Heart right ventricle (tissue), 16 donors: Measurements from ENCODE around the gene CAPN10. TPM values are rescaled to one million over a fixed set of nuclear protein-coding genes. Genes with fewer than 3 reads are reported as not detected.

ENCODE experiments used
- ATAC-seq, 8 donors: fragments of 200-7000 bp; cut with Tn5 transposase; one replicate each; pipeline ENCODE4 v1.9.1; 2020; ENCODE audit warnings: mild to moderate bottlenecking in 8 of 8, moderate library complexity in 8 of 8, moderate number of reproducible peaks in 1 of 8
- DNase-seq, 2 donors: peaks; one replicate each; pipeline ENCODE4 v3.0.0-alpha.2; 2020
- H3K27ac ChIP-seq, 10 donors: fragments of 200-600 bp; sonication (generic) in 2 of 10; one replicate each; pipeline versions ENCODE4 v1.5.0 to v1.8.0; 2020 to 2022; ENCODE audit warnings: mild to moderate bottlenecking in 3 of 10
- H3K27me3 ChIP-seq, 7 donors: fragments of 200-600 bp; one replicate each; pipeline ENCODE4 v1.8.0; 2021 to 2022; ENCODE audit warnings: mild to moderate bottlenecking in 2 of 7
- H3K36me3 ChIP-seq, 9 donors: fragments of 200-600 bp; sonication (generic) in 1 of 9; one replicate each; pipeline versions ENCODE4 v1.5.0 to v1.8.0; 2020 to 2022; ENCODE audit warnings: mild to moderate bottlenecking in 2 of 9
- H3K4me1 ChIP-seq, 9 donors: fragments of 200-600 bp; sonication (generic) in 1 of 9; one replicate each; pipeline versions ENCODE4 v1.5.0 to v1.8.0; 2020 to 2022; ENCODE audit warnings: mild to moderate bottlenecking in 4 of 9
- H3K4me3 ChIP-seq, 10 donors: fragments of 200-600 bp; sonication (generic) in 2 of 10; one replicate each; pipeline versions ENCODE4 v1.5.0 to v1.8.0; 2020 to 2022; ENCODE audit warnings: mild to moderate bottlenecking in 7 of 10, moderate library complexity in 2 of 10
- H3K9me3 ChIP-seq, 11 donors: fragments of 200-600 bp in 10 of 11; sonication (generic) in 2 of 11; one replicate each; pipeline versions ENCODE4 v1.5.0 to v1.8.0; 2013 to 2022; ENCODE audit warnings: mild to moderate bottlenecking in 2 of 11, control low read depth in 1 of 11, moderate library complexity in 1 of 11
- WGBS, 2 donors: extraction: QIAGEN DNeasy Blood & Tissue Kit; methylation state at CpG; one replicate each; pipeline ENCODE4 v1.1.7; 2013; ENCODE audit warnings: inconsistent platforms in 1 of 2; 5-methylcytosine and 5-hydroxymethylcytosine counted together
- intact Hi-C, 10 donors: fragments of 100-400 bp; cut with DNase I; formaldehyde crosslinking; loops; one replicate each; pipeline versions ENCODE4 v1.11.1 to v1.14.2; 2022
- polyA plus RNA-seq, 2 donors: library from polyadenylated mRNA; stranded (reverse); fragments of 200-250 nt; gene quantifications; one replicate each; pipeline ENCODE4 v1.2.3, GENCODE V29; 2013
- total RNA-seq, 10 donors: library from RNA; stranded (reverse); fragmentation: NEBNext Ultra II Directional in 3 of 10; extraction: Animal tissue kit (Norgen Biotek cat#: 25700) in 3 of 10; gene quantifications; one replicate each; pipeline versions ENCODE4 v1.2.1 to v1.2.4, GENCODE V29; 2021 to 2023
- TF ChIP-seq, protein P1 (sequence below), 9 donors: fragments of 200-600 bp; sonication (generic) in 2 of 9; IDR thresholded peaks; one replicate each; pipeline versions ENCODE4 v1.5.0 to v1.8.0; 2021 to 2022; ENCODE audit warnings: antibody characterized with exemption in 9 of 9, mild to moderate bottlenecking in 5 of 9, moderate library complexity in 1 of 9
- donor health status: Arrhythmogenic right ventricular cardiomyopathy.
- donor health status: ischemic (EF 13 %, LVEDD 7.1; RV severe dilation, severe dysfunction).
- donor health status: healthy with polysubstance abuse.
- donor health status: DM: no; HTN: yes; CAD: no.
- donor health status: DM: no; HTN: no; CAD: no.
- donor health status: ischemic (EF 25% LVEDD 6.9; RV normal size, moderate dysfunction).
- donor health status: ischemic (EF 25% LVEDD 5.7; RV mildly dilated, moderate dysfunction).
- donor health status: healthy.
- donor health status: DM: yes; HTN: yes; CAD: no.
- donor health status: Ischemic cardiomyopathy.
- donor health status: ischemic (EF 35%, LVEDD 5.7; RV mildly dilated, moderate dysfunction).
- donor health status: nonischemic (EF 11% LVEDD 7.7; RV severe dilation, severe dysfunction).
- donor health status: DM: yes; HTN: yes; CAD: no.
- donor health status: PGD.
- donor health status: ischemic (EF 29% LVEDD 5.4; RV normal size, mild dysfunction).
- donor health status: nonischemic (EF 23%, LVEDD 6.1; RV moderate dilation, normal function).

CAPN10 gene
- total and polyA plus RNA-seq, 12 donors: 16.8 to 89.5 (median 21.0) TPM

DNA sequence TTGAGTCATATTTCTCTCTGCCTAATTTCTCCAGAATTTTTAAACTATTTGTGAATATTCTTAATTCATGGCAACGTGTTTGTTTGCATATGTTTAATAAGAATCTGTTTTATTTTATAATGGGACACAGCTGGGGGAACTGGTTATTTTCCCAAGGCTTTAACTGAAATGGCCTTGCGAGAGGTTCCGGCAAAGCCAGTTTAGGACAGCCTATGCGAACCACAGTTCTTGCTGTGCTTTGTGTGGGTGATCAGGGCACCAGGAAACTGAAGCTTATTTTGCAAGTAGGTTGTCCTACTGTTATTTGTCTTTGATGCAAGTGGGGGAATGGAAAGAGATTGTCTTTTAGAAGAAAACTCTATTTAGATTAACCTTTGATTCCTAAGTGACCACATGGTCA is 35.2 kb upstream of the CAPN10 start:
- no peak for ATAC-seq
- Histone ChIP-seq H3K9me3 (peaks cover 0 to 8% (median 0%) of the 10 kb centered on the region in 11 donors), H3K36me3 (peaks cover 0 to 43% (median 3%) of the 10 kb centered on the region in 9 donors), H3K4me1 (peaks cover 0 to 11% (median 0%) of the 10 kb centered on the region in 9 donors), H3K27me3 (no peaks in the 10 kb centered on the region), H3K27ac (no peak overlapping the region), H3K4me3 (no peak overlapping the region)
- no peak for DNase-seq
- intact Hi-C loops: no loop called here
- 95% methylated on average over 4 of the region's 4 CpGs for WGBS, 2 donors
- TF ChIP-seq, protein P1, sequence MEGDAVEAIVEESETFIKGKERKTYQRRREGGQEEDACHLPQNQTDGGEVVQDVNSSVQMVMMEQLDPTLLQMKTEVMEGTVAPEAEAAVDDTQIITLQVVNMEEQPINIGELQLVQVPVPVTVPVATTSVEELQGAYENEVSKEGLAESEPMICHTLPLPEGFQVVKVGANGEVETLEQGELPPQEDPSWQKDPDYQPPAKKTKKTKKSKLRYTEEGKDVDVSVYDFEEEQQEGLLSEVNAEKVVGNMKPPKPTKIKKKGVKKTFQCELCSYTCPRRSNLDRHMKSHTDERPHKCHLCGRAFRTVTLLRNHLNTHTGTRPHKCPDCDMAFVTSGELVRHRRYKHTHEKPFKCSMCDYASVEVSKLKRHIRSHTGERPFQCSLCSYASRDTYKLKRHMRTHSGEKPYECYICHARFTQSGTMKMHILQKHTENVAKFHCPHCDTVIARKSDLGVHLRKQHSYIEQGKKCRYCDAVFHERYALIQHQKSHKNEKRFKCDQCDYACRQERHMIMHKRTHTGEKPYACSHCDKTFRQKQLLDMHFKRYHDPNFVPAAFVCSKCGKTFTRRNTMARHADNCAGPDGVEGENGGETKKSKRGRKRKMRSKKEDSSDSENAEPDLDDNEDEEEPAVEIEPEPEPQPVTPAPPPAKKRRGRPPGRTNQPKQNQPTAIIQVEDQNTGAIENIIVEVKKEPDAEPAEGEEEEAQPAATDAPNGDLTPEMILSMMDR (IDR thresholded peaks at IDR 0.05): no peak

DNA sequence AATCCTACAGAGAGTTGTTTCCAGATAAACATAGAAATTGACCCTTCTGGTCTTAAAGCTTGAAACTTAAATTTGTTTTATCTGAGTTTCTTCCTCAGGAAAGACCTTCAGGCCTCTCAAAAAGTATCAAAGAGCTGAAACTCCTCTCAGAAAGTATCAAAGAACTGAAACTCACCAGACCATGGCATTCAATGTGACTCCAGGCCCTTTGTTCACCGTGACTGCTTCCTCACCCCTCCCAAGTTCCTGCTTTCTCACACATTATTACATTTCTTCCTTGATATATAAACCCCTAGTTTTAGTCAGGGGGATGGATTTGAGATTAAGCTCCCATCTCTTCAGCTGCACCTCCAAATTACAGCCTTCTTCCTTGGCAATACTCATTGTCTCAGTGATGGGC is 34.7 kb upstream of the CAPN10 start:
- no peak overlapping the region for H3K27ac ChIP-seq
- H3K4me1 ChIP-seq: peaks cover 0 to 17% (median 2%) of the 10 kb centered on the region in 9 donors
- intact Hi-C loops: no loop called here
- DNase-seq (no peak), ATAC-seq (no peak)
- H3K4me3 ChIP-seq: no peak overlapping the region
- 51 to 57% methylated on average over 1 of the region's 1 CpG for WGBS, 2 donors
- H3K9me3 ChIP-seq: peaks cover 0 to 8% (median 0%) of the 10 kb centered on the region in 11 donors
- TF ChIP-seq, protein P1 (IDR thresholded peaks at IDR 0.05): no peak
- no peaks in the 10 kb centered on the region for H3K27me3 ChIP-seq
- H3K36me3 ChIP-seq: peaks cover 0 to 43% (median 3%) of the 10 kb centered on the region in 9 donors

DNA sequence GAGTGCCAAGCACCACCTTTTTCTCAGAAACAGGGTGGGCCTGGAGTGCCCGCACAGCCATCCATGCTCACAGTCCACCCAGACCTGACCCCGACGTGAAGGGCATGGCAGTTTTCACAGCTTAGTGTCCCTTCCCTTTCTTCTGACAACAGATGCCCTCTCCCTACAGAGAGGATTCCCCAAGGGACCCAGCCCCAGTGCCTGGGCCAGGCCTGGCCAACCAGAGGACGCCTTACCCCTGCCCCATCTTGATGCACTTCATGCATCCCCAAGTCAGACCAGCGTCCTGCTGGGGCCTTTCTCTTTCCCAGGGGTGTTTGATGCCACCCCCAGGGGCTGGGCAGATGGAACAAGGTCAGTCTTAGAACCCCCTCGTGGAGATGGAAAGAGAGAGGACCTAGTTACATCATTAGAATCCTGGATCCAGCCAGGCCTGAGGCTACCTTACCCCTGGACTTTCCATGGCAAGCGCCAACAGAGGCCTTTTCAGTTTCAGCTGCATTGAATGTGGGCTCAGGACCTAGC is 32.5 kb upstream of the CAPN10 start:
- peaks cover 0 to 43% (median 3%) of the 10 kb centered on the region in 9 donors for H3K36me3 ChIP-seq
- H3K27me3 ChIP-seq: no peaks in the 10 kb centered on the region
- no peak overlapping the region for H3K27ac ChIP-seq
- intact Hi-C loops: no loop called here
- H3K4me1 ChIP-seq: peaks cover 5 to 37% (median 21%) of the 10 kb centered on the region in 9 donors
- peaks cover 0 to 8% (median 0%) of the 10 kb centered on the region in 11 donors for H3K9me3 ChIP-seq
- WGBS, 2 donors: 80 to 86% methylated on average over 7 of the region's 7 CpGs
- no peak overlapping the region for H3K4me3 ChIP-seq
- TF ChIP-seq, protein P1 (IDR thresholded peaks at IDR 0.05): no peak
- DNase-seq: no peak
- ATAC-seq: no peak

DNA sequence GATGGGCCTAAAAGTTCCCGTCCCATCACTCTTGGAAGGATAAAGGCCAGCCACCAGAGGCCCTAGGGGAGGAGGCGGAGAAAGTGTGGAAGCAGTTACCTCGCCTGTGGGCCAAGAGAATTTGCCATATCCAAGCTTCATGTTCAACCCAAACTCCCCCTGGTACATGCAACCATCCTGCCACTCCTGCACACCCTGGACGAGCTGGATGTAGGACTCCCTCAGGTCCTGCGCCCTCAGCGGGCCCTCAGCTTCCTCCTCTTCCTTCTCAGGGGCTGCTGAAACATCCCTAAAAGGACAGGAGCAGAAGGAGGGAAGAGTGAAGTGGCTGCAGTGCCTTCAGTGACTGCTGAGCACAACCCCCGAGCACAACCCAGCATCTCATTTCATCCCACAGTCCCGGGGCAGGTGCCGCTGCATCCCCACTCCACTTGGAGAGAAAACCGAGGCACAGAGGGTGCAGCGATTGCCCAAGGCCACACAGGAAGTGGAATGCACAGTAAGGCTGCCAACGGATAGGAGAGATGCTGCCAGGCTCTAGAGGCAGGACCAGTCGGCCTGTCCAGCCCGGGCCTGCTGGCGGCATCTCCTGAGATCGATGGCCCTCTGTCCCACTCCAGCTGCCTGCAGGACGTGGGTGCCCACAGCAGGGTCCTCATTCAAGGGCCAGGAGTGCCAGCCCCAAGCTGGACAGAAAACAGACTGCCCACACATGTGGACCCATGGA is 31.6 kb upstream of the CAPN10 start:
- Histone ChIP-seq H3K9me3 (peaks cover 0 to 8% (median 0%) of the 10 kb centered on the region in 11 donors), H3K4me3 (no peak overlapping the region), H3K27me3 (no peaks in the 10 kb centered on the region), H3K36me3 (peaks cover 0 to 43% (median 3%) of the 10 kb centered on the region in 9 donors), H3K4me1 (peaks cover 5 to 46% (median 29%) of the 10 kb centered on the region in 9 donors), H3K27ac (no peak overlapping the region)
- WGBS, 2 donors: 94 to 95% methylated on average over 17 of the region's 17 CpGs
- DNase-seq (no peak), ATAC-seq (no peak)
- intact Hi-C loops: no loop called here
- TF ChIP-seq, protein P1 (IDR thresholded peaks at IDR 0.05): no peak
